SK-N-MC (cell line): ENCODE measurements around the gene NEUROD6.

Experiments
- EZH2 ChIP-seq: fragments of 200-600 bp; sonication (generic); IDR thresholded peaks from one replicate; pipeline ENCODE4 v1.6.1; 2017; ENCODE audit warnings: antibody characterized with exemption
- FOXP2 ChIP-seq: optimal IDR thresholded peaks from 2 replicates; pipeline ENCODE3; 2011; ENCODE audit warnings: mild to moderate bottlenecking, moderate library complexity; ENCODE audit not compliant: insufficient read depth; ENCODE audit errors: extremely low read length, control extremely low read depth
- POLR2AphosphoS5 ChIP-seq: IDR thresholded peaks from 2 replicates; pipeline ENCODE4 v1.6.1; 2012; ENCODE audit warnings: mild to moderate bottlenecking, low read depth, low read length, borderline replicate concordance

DNA sequence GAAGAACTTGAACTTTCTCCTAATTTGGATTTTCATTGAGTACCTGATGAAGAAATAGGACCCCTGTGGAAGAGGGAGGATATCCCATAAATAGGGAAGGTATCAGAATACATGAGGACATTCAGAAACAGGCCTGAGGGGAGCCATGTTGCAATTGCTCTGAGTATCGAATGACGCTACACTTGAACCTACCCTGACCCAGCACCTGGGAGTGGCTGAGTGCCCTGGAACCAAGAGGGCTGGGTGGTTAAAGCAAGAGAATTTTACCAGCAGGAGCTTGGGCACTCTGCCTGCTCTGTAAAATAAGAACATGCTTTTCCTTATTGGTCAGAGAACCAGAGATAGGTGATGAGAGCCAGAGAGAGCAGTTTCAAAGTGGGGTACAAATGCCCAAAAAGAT is 7.2 kb downstream of the NEUROD6 start:
- no peak for TF ChIP-seq EZH2
- TF ChIP-seq POLR2AphosphoS5, result no peak
- TF ChIP-seq FOXP2, result no peak
